Activated CD4-positive, alpha-beta T cell treated with anti-CD3 and anti-CD28 coated beads, Interleukin-2, amount 50 U/mL, for 4 hours (primary cell): ENCODE results near the gene NUDCD3.

Source experiments
- DNase-seq, 2 experiments: peaks; one replicate each; pipeline ENCODE4 v3.0.0-alpha.2; 2020

NUDCD3 gene

GRCh38 chr7:44398511-44398911, 91.9 kb downstream of the NUDCD3 start:
- no peak for DNase-seq

GRCh38 chr7:44396931-44397545, 93.4 kb downstream of the NUDCD3 start:
- no peak for DNase-seq

GRCh38 chr7:44396496-44396895, 94.0 kb downstream of the NUDCD3 start:
- no peak for DNase-seq

- no peak for DNase-seq
Observed at GRCh38 chr7:44395067-44395466, 95.4 kb downstream of the NUDCD3 start.

- no peak for DNase-seq
Observed at GRCh38 chr7:44394636-44395035, 95.8 kb downstream of the NUDCD3 start.

GRCh38 chr7:44394112-44394447, 96.4 kb downstream of the NUDCD3 start:
- DNase-seq: no peak

- DNase-seq: no peak
Observed at GRCh38 chr7:44393238-44394111, 97.0 kb downstream of the NUDCD3 start.

- DNase-seq: no peak
Observed at GRCh38 chr7:44392618-44393010, 97.8 kb downstream of the NUDCD3 start.

- no peak for DNase-seq
Observed at GRCh38 chr7:44391746-44392617, 98.5 kb downstream of the NUDCD3 start.

GRCh38 chr7:44391171-44391570, 99.3 kb downstream of the NUDCD3 start:
- no peak for DNase-seq

GRCh38 chr7:44390701-44391100, 99.8 kb downstream of the NUDCD3 start:
- DNase-seq: no peak

- DNase-seq: no peak
Observed at GRCh38 chr7:44388089-44388970, 102.1 kb downstream of the NUDCD3 start.

GRCh38 chr7:44387389-44387788, 103.1 kb downstream of the NUDCD3 start:
- no peak for DNase-seq

GRCh38 chr7:44386139-44386913, 104.1 kb downstream of the NUDCD3 start:
- DNase-seq: no peak

GRCh38 chr7:44385434-44386138, 104.9 kb downstream of the NUDCD3 start:
- no peak for DNase-seq

- no peak for DNase-seq
Observed at GRCh38 chr7:44384586-44385433, 105.6 kb downstream of the NUDCD3 start.

GRCh38 chr7:44383566-44383965, 106.9 kb downstream of the NUDCD3 start:
- no peak for DNase-seq

- DNase-seq: no peak
Observed at GRCh38 chr7:44382459-44383265, 107.8 kb downstream of the NUDCD3 start.
